Activated effector memory CD4-positive, alpha-beta T cell treated with anti-CD3 and anti-CD28 coated beads, Interleukin-2, amount 50 U/mL, for 16 hours (primary cell): ENCODE data around the gene VAV3.

Experiments used
- DNase-seq: peaks from one replicate; pipeline ENCODE4 v3.0.0-alpha.2; 2020

The VAV3 gene

DNA sequence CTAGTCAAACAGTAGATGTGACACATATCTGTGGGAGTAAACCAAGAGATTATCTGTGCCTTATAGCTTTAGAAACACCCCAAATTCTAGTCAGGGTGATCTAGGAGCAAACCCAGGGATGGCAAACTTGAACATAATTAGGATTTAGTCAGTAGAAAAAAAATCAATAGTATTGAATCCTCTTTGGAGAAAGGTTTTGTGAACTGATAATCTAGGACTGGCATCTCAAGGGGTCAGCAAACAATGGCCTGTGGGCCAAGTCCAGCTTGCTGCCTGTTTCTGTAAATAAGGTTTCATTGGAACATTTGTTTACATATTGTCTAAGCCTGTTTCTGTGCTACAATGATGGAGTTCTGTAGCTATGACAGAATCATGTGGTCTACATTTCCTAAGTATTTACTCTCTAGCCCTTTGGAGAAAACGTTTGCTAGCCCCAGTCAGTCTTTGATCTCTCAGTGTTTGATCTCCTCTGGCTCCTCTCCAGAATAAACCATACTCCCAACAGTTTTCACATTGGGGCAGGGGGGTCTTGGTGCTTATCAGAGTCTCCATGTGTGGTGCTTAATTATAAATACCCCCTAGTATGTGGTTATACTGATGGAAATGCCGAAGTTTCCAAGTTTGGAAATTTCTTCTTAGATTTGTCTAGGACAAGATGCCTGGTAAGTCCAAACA is 438.3 kb downstream of the VAV3 start:
- DNase-seq: no peak

DNA sequence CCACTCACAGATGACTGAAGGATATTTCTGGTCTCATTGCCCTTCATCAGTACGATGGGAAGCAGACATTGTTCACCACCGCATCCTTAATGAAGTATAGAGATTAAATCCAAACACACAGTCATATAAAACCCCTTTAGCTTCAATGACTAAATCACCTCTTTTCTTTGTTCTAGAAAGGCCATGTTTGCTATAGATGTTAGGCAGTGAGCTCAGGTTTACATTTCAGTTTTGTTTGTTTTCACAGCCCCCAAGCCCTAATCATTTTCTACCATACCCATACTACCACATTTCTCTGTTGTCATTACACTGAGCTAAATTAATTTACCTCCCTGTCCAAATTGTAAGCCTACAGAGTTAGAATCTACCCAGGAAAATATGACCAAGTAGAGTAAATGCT is 439.0 kb downstream of the VAV3 start:
- DNase-seq: no peak

DNA sequence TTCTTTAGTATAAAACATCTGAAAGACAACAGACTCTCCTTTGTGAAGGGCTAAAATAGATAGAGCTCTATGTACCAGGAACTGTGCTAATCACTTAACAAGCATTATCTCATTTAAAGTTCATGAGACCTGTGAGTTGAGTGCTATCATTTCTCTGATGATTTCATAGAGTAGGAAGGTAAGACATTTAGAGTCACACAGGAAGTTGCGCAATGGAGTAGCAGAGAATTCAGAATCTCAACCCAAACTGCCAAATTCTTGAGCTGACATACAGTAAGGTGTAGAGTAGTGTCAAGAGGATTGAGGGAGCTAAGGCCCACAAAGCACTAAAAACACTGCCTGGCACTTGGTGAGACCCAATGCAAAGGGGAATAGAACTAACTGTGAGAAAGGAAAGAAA is 439.8 kb downstream of the VAV3 start:
- DNase-seq: no peak

DNA sequence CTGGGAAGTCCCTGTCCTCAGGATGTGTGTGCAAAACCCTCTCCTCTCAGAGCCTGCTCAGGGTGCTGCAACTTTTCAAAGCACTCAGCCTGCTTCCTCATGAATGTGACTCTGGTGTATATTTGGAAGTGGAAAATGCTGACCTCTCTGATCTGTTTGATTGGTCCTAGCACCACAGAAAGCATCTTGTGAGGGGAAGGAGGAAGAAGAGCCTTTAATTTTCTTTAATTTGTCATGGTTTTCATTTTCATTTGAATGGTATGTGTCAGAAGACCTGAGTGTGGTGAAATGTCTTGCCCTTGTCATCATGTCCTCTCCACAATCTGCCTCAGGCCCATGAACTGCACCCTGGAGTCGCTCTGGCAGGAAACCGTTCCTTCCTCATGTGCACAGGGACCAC is 440.7 kb downstream of the VAV3 start:
- no peak for DNase-seq

DNA sequence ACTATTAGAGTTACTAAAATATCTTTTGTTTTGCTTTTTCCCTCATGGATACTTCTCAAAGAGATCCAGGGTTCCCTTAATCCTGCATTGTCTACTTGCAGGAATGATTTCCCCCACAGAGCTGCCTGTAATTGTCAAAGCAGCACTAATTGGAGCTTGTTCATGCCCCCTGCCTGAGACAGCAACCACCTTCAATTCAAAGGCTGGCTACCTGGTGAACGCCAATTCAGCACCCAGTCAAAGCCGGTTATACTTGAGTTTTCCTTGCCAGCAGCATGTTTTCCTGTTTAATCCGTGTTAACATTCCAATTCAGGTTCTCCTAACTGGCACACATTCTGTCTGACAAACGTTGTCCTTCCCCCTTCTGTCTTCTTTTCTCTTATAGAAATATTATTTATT is 441.2 kb downstream of the VAV3 start:
- DNase-seq: no peak

DNA sequence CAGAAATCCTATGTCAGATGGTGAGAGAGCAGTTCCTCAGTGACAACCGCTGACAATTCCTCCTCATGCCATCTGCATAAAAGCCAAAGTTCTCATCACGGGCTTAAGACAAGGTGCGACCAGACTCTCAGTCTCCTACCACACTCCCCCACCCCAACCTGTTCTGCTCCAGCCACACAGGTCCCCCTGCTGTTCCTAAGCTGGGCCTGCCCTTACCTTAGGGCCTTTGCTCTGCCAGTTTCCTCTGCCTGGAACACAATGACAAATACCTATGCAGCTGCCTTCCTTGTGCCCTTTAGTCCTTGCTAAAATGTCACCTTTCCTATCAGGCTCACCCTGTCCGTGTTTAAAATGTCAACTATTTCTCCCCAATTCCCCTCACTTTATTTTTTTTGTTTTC is 441.9 kb downstream of the VAV3 start:
- DNase-seq: no peak
